GM19239 (cell line): ENCODE results near the gene GAGE12J.
"Not testable (repeated sequence)": the region's sequence is repeated elsewhere in the genome, so short reads cannot be mapped to it uniquely, and the experiment has no call there.

Experiments used
- DNase-seq: peaks from one replicate; pipeline ENCODE4 v3.0.0; 2011; ENCODE audit warnings: low spot score; ENCODE audit not compliant: insufficient read length
- FAIRE-seq: peaks from 2 replicates; lab custom pipeline; 2011; peaks lifted over from hg19 to GRCh38; lab: Jason Lieb, UNC

The GAGE12J gene

GRCh38 chrX:49308604-49309269 is 13.1 kb upstream of the GAGE12J start:
- DNase-seq (no peak), FAIRE-seq (no peak)

DNA sequence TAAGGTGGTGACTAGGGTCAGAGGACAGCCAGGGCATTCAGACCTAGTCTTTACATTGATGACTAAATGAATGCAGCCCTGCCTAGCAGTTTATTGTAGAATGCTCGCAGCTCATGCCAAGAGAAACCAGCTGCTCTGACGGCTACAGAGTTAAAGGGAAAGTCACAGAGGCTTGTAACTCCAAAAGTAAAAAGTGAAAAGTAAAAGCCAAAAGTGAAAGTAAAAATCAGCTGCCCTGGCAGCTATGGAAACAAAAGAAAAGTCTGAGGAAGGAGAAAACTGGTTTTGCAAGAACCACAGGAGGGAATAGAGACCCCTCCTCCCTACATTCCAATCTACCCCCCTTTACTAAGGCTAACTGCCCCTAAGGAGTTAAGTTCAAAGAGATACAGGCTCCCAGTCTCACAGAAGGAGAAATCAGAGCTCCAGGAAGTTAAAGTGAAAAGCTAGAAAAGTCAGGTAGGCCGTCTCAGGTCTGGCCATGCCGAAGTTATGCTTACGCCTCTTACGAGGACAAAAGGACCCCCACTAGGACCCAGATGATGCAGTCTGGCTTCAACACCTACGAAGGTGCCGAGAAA is 12.3 kb upstream of the GAGE12J start:
- peak; percentile 85 for FAIRE-seq
- DNase-seq, result no peak

DNA sequence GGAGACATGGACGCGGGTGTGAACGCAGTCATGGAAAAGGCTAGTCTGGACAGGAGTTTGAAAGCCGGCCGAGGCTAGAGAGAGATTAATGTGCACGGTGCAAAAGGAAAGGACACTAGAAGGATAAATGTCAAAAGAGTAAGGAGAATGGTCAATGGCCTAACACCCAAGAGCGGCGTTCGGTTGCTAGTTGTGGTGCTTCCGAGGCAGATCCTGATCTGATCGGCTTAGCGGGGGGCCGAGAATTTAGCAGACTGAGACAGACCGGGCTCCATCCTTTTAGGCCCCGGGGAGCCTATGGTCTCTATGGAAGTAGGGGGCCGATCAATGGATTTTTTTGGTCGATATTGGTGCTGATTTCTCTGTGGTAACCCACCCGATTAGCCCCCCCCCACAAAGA is 11.5 kb upstream of the GAGE12J start:
- no peak for DNase-seq
- FAIRE-seq, result no peak

DNA sequence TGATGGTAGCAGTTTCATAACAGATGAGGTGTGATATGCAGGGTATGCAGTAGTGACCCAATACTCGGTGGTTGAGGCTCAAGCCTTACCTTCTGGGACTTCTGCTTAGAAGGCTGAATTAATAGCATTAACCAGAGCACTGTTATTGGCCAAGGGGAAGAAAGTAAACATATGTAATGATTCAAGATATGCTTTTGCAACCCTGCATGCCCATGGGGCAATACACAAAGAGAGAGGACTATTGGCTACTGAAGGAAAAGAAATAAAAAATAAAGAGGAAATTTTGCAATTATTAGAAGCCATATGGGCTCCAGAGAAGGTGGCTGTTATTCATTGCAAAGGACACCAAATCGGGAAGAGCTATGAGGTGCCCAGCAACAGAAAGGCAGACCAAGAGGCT is 9.7 kb upstream of the GAGE12J start:
- no peak for DNase-seq
- no peak for FAIRE-seq

DNA sequence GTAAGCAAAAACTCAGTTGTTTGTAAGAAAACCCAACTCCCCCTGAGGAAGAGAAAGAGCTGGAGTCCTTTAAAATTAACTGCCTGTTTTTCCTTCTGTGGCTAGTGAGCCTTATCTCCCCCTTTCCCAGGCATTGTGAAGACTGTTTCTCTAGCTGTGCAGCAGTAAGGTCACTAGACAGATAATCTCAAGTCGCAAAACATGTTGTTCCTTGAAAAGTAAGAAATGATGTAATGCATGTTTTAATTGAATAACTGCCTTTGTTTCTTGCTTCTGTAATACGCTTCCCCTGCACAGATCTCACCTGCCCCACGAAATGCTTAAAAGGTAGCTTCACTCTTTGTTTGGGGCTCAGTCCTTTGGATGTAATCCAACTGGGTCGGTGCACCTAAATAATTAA is 5.8 kb upstream of the GAGE12J start:
- DNase-seq (no peak), FAIRE-seq (no peak)

- DNase-seq, FAIRE-seq: not testable (repeated sequence)
These were observed 429 bp downstream of the GAGE12J start for GRCh38 chrX:49322266-49322665.

GRCh38 chrX:49323735-49324134 is 1.9 kb downstream of the GAGE12J start:
- not testable (repeated sequence) for FAIRE-seq, DNase-seq

DNA sequence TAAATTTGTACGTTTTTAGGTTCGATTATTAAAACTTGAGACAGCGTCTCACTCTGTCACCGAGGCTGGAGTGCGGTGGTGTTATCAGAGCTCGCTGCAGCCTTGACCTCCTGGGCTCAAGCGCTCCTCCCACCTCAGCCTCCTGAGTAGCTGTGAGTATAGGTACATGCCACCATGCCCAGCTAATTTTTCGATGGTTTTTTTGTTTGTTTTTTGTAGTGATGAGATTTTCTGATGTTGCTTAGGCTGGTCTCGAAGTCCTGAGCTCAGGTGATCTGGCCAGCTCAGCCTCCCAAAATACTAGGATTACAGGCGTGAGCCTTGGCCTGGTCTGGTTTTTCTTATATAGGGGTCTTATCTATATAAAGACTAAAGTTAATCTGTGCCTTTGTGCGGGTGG is 8.6 kb downstream of the GAGE12J start:
- FAIRE-seq, DNase-seq: not testable (repeated sequence)

- not testable (repeated sequence) for DNase-seq, FAIRE-seq
These were observed 9.4 kb downstream of the GAGE12J start, which contains the start of gene GAGE13 for GRCh38 chrX:49331282-49331681. Gene GAGE13 (plus strand): TSS chrX:49331582. CDS start chrX:49332738, 1,156 bp downstream.

DNA sequence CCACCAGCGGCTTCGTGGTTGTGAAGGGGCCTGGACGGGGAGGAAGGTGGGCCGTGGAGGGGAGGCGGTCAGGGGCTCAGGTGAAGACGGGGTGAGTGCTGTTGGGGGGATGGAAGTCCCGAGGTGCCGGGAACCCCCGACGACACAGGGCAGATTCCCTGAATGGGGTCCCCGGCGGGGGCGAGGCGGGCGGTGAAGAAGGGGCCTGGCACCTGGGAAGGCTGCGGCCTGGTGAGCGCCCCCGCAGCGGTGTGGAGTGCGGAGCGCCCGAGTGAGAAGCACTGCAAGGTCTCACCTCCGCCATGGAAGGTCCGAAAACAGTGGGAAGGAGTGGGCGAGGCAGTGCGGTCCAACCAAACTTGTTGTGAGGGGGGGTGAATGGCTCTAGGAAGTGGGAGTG is 10.0 kb downstream of the GAGE12J start:
- FAIRE-seq, DNase-seq: not testable (repeated sequence)

GRCh38 chrX:49341449-49341848 is 19.6 kb downstream of the GAGE12J start:
- DNase-seq, FAIRE-seq: not testable (repeated sequence)

DNA sequence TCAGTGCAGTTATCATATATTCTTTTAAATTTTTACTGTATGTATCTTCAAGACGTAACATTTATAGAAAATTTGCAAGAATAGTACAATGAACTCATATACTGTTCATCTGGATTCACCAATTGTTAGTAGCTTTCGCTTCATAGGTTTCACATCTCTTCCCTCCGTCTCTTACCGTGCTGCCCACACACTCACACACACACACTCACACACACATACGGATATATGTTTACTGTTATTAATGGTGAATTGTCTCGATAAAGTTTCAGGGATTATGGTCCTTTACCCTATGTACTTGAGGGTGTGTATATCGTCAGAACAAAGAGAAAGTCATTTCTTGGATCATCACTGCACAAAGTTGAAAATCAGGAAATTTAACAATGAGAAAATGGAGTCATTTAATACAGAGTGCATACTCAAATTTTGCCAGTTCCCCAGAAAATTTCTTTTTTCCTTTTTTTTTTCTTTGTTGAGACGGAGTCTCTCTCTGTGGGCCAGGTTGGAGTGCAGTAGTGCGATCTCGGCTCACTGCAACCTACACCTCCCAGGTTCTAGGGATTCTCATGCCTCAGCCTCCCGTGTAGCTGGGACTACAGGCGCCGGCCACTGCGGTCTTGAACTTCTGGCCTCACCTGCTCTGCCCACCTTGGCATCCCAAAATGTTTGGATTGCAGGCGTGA is 22.8 kb downstream of the GAGE12J start:
- DNase-seq, FAIRE-seq: not testable (repeated sequence)

DNA sequence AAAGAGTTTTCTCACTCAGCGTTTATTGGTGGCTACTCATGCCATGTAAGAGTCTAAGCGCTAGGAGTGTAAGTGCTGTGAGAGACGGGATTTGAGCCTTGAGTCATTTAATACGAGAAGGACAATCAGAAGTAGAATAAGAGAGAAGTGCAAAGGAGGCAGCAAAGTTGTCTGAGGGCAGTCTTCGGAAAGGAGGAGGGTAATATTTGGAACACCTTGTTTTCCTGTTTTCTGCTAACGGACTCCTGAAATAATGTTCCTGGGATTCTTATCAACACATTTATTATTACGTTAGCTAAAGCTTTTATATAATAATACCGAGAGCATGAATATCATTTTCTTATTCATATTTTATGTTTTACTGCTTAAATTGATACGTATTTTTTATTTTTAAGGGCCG is 23.6 kb downstream of the GAGE12J start:
- FAIRE-seq, DNase-seq: not testable (repeated sequence)

DNA sequence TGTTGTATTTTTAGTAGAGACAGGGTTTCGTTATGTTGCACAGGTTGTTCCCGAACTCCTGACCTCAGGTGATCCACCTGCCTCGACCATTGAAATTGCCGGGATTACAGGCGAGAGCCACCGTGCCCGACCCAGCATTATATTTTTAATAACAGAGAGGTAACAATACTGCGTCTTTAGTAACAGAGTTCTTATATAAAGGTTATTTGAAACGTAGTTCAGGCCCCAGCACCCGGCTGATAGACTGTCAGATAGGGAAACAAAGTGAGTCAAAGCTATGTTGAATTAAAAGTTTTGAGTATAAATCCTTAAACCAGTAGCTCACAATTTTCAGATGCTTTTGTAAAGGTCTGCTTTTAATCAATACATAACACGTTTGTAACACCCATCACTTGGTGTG is 24.3 kb downstream of the GAGE12J start:
- DNase-seq, FAIRE-seq: not testable (repeated sequence)
